ENCODE results near the gene PLEKHH1. TPM values are rescaled to one million over a fixed set of nuclear protein-coding genes. Genes with fewer than 3 reads are reported as not detected.

PLEKHH1 gene
- total RNA-seq, 1 experiment from 2014 or later = 35.3 TPM

DNA sequence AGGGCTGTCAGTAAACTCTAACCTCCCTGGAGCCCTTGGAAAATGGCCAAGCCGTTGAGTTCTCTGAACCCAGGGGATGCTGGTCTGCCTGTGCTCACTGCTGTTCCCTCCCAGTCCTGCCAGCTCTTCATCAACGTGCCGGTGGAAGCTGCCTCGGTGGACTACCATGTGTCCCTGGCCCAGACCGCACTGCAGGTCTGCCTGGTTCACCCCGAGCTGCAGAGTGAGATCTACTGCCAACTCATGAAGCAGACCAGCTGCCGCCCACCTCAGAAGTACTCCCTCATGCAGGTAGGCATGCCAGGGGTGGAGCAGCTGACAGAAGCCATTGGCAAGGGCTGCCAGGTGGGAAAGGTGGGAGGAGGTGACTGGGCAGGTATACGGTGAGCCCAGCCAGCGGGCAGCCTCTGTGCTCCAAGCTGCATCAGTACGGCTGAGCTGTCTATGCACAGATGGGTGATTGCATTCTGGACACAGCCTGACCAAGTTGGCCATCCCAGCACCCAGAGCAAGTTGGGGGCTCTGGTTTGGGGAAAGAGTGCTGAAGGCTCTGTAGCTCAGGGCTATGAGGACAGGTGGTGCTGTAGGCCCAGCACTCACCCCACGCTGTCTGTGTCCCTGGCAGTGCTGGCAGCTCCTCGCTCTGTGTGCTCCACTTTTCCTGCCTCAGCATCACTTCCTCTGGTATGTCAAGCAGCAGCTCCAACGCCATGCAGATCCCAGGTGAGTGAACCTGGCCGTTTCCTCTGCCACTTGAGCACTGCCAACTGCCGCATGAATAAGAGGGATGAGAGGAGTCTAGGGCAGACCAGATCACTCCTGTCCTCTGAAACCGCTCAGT is 45.0 kb downstream of the PLEKHH1 start:
- peaks cover 8 to 61% (median 37%) of the 10 kb centered on the region in 3 experiments; a peak in 6 of 7 replicates for H3K36me3 Mint-ChIP-seq (ENCODE audit: insufficient read depth in 1 of 3, low read depth in 3 of 3)
- no peak overlapping the region for H2BK5ac ChIP-seq (ENCODE audit: insufficient read length, low read length)
- no peak overlapping the region for H3K56ac ChIP-seq (ENCODE audit: insufficient read length, low read depth, low read length)
- H2BK20ac ChIP-seq (ENCODE audit: low read depth, low read length, poor library complexity, severe bottlenecking) = no peak overlapping the region
- no peak overlapping the region for H3K14ac ChIP-seq (ENCODE audit: insufficient read depth, low read length)
- no peaks in the 10 kb centered on the region for H3K23me2 ChIP-seq (ENCODE audit: insufficient read length, low read depth, low read length, poor library complexity, severe bottlenecking)
- no peak overlapping the region for H3K4me3 Mint-ChIP-seq
- H3K79me1 ChIP-seq (ENCODE audit: insufficient read depth, low read depth, low read length, poor library complexity, severe bottlenecking) = no peaks in the 10 kb centered on the region
- H3K4me1 Mint-ChIP-seq = no peaks in the 10 kb centered on the region
- no peaks in the 10 kb centered on the region for H3K27me3 ChIP-seq (ENCODE audit: insufficient read depth, low read length)
- no peaks in the 10 kb centered on the region for H3K79me2 ChIP-seq (ENCODE audit: insufficient read depth, low read length)
- no peak overlapping the region for H3K9ac ChIP-seq (ENCODE audit: extremely low read depth, insufficient read length, low read length)
- H3K4ac ChIP-seq (ENCODE audit: low read depth, low read length) = no peak overlapping the region
- H2BK12ac ChIP-seq (ENCODE audit: insufficient read length, low read depth, low read length) = no peak overlapping the region
- no peak overlapping the region for H2BK120ac ChIP-seq (ENCODE audit: low read depth, low read length, poor library complexity, severe bottlenecking)
- WGBS (ENCODE audit: extremely low coverage, insufficient read length, low lambda C conversion rate) = no CpG with 5 or more reads among the region's 16 CpGs
- H3K4me1 ChIP-seq (ENCODE audit: insufficient read depth, low read length) = no peaks in the 10 kb centered on the region
- H3K27ac ChIP-seq (ENCODE audit: insufficient read length, low read depth, low read length) = no peak overlapping the region
- H3K27ac Mint-ChIP-seq = peak overlapping the region in 1 of 3 experiments; percentile 31; a peak in 1 of 7 replicates
- no peak overlapping the region for H3K4me2 ChIP-seq (ENCODE audit: insufficient read depth, insufficient read length, low read length)
- no peaks in the 10 kb centered on the region for H3K27me3 Mint-ChIP-seq (ENCODE audit: low read depth)
- H4K20me1 ChIP-seq (ENCODE audit: control insufficient read depth, insufficient read depth, insufficient read length) = no peaks in the 10 kb centered on the region
- H3K9me3 Mint-ChIP-seq = no peaks in the 10 kb centered on the region
- H3K9me3 ChIP-seq (ENCODE audit: control insufficient read depth, low read depth, low read length) = no peaks in the 10 kb centered on the region
- no peak overlapping the region for H4K5ac ChIP-seq (ENCODE audit: insufficient read length, low read depth, low read length)
- H2BK15ac ChIP-seq (ENCODE audit: low read depth, low read length) = no peak overlapping the region
- no peak overlapping the region for H2AFZ ChIP-seq (ENCODE audit: low read length)
- no peak overlapping the region for H4K8ac ChIP-seq (replicated peaks; ENCODE audit: insufficient read length, low read depth, low read length)
- H3K18ac ChIP-seq (ENCODE audit: insufficient read length, low read depth, low read length) = no peak overlapping the region
- H4K91ac ChIP-seq (ENCODE audit: insufficient read length, low read depth, low read length) = no peak overlapping the region
- no peak overlapping the region for H3T11ph ChIP-seq (ENCODE audit: low read length)
- no peak overlapping the region for H2AK5ac ChIP-seq (ENCODE audit: insufficient read length, low read length)
- DNase-seq = no peak
- TF ChIP-seq CTCF (conservative IDR thresholded peaks at IDR 0.05) = no peak
- no peak overlapping the region for H3K23ac ChIP-seq (ENCODE audit: insufficient read length, low read depth, low read length)

Data from H9 (cell line).